ENCODE measurements around the gene KHDC1L.

GRCh38 chr6:73209117-73209516 lies 16.2 kb downstream of the KHDC1L start:
- TF ChIP-seq CTCF (IDR thresholded peaks at IDR 0.05 in 8 of 11, conservative IDR thresholded peaks at IDR 0.05 in 3 of 11) (no peak), POLR2AphosphoS5 (IDR thresholded peaks at IDR 0.05) (no peak)

Data from spleen (tissue), 7 donors.